DND-41 (cell line): Measurements from ENCODE around the gene BRPF1.

Source experiments
- CTCF ChIP-seq: IDR thresholded peaks from 2 replicates; pipeline ENCODE4 v1.5.1; 2012; ENCODE audit warnings: borderline replicate concordance, low read length, moderate library complexity, mild to moderate bottlenecking; ENCODE audit not compliant: poor library complexity, severe bottlenecking; ENCODE audit errors: extremely low read depth
- EZH2 ChIP-seq: IDR thresholded peaks from 3 replicates; pipeline ENCODE4 v1.6.1; 2012; ENCODE audit warnings: borderline replicate concordance, low read depth, mild to moderate bottlenecking, moderate library complexity, low read length, inconsistent platforms; ENCODE audit not compliant: severe bottlenecking

- no peak for TF ChIP-seq CTCF
- TF ChIP-seq EZH2 = no peak
These were observed 14.6 kb upstream of the BRPF1 start for GRCh38 chr3:9716801-9717555.
